Stimulated activated CD4-positive, alpha-beta T cell treated with anti-CD3 and anti-CD28 coated beads, TNF-alpha, amount 100 ng/mL, for 48 hours (primary cell): ENCODE data around the gene GPD1L.
A peak's percentile ranks its signal among the peaks of the same experiment; 100 is the strongest.

Source experiments
- DNase-seq, 3 donors: peaks; one replicate each; pipeline ENCODE4 v3.0.0-alpha.2; 2020; ENCODE audit warnings: low read depth in 3 of 3

Gene GPD1L

GRCh38 chr3:32136703-32137102 is 30.3 kb downstream of the GPD1L start:
- no peak for DNase-seq

GRCh38 chr3:32137870-32138269 is 31.4 kb downstream of the GPD1L start:
- DNase-seq: no peak

- DNase-seq: no peak
These were observed 32.2 kb downstream of the GPD1L start for GRCh38 chr3:32138545-32139104.

- no peak for DNase-seq
These were observed 34.5 kb downstream of the GPD1L start for GRCh38 chr3:32140943-32141342.

GRCh38 chr3:32143849-32144757 is 37.7 kb downstream of the GPD1L start:
- peak in 2 of 3 donors; percentile 26 to 38 for DNase-seq

- no peak for DNase-seq
These were observed 40.4 kb downstream of the GPD1L start for GRCh38 chr3:32146746-32147211.

- DNase-seq: no peak
These were observed 41.1 kb downstream of the GPD1L start for GRCh38 chr3:32147509-32147908.

GRCh38 chr3:32147933-32148332 is 41.5 kb downstream of the GPD1L start:
- DNase-seq: no peak

GRCh38 chr3:32148351-32148750 is 41.9 kb downstream of the GPD1L start:
- DNase-seq: no peak

- DNase-seq: no peak
These were observed 47.2 kb downstream of the GPD1L start for GRCh38 chr3:32153414-32154204.

- DNase-seq: no peak
These were observed 47.8 kb downstream of the GPD1L start for GRCh38 chr3:32154205-32154579.

- DNase-seq: no peak
These were observed 48.7 kb downstream of the GPD1L start for GRCh38 chr3:32155117-32155516.

- no peak for DNase-seq
These were observed 51.3 kb downstream of the GPD1L start for GRCh38 chr3:32157600-32158264.

GRCh38 chr3:32160706-32161214 is 54.3 kb downstream of the GPD1L start:
- DNase-seq: no peak

GRCh38 chr3:32165442-32165841 is 59.0 kb downstream of the GPD1L start:
- no peak for DNase-seq

- no peak for DNase-seq
These were observed 60.2 kb downstream of the GPD1L start for GRCh38 chr3:32166654-32167053.

GRCh38 chr3:32172420-32172819 is 66.0 kb downstream of the GPD1L start:
- no peak for DNase-seq

GRCh38 chr3:32175607-32176197 is 69.3 kb downstream of the GPD1L start:
- DNase-seq: peak in 2 of 3 donors; percentile 51 to 68

GRCh38 chr3:32176989-32177701 is 70.7 kb downstream of the GPD1L start:
- peak; percentile 16 to 67 (median 42) for DNase-seq

- peak; percentile 15 to 48 (median 46) for DNase-seq
These were observed 71.3 kb downstream of the GPD1L start for GRCh38 chr3:32177702-32178198.
